Activated CD8-positive, alpha-beta T cell treated with anti-CD3 and anti-CD28 coated beads for 36 hours (primary cell): ENCODE data around the gene CACNA1S. TPM values are rescaled to one million over a fixed set of nuclear protein-coding genes. Genes with fewer than 3 reads are reported as not detected.

Experiments
- ATAC-seq: fragments of 200-7000 bp; cut with Tn5 transposase; one replicate; pipeline ENCODE4 v1.10.0; 2021; ENCODE audit warnings: mild to moderate bottlenecking, moderate library complexity
- CTCF ChIA-PET: fragments of 350-600 bp; sonication (Branson Sonifier 250); formaldehyde crosslinking; loops from one replicate; lab custom pipeline; 2021; ENCODE audit warnings: antibody characterized with exemption; lab: Charles Lee
- POLR2A ChIA-PET: fragments of 350-600 bp; sonication (Branson Sonifier 250); formaldehyde crosslinking; loops from one replicate; lab custom pipeline; 2021; ENCODE audit warnings: antibody characterized with exemption; lab: Charles Lee
- DNase-seq: peaks from one replicate; pipeline ENCODE4 v3.0.0-alpha.2; 2020
- H3K27ac Mint-ChIP-seq: one replicate; pipeline ENCODE4 v1.8.0; 2021; ENCODE audit warnings: mild to moderate bottlenecking, mixed read lengths
- H3K27me3 Mint-ChIP-seq: one replicate; pipeline ENCODE4 v1.8.0; 2021; ENCODE audit warnings: mixed read lengths
- H3K36me3 Mint-ChIP-seq: one replicate; pipeline ENCODE4 v1.8.0; 2021; ENCODE audit warnings: low read depth, mixed read lengths
- H3K4me1 Mint-ChIP-seq: one replicate; pipeline ENCODE4 v1.8.0; 2021; ENCODE audit warnings: low read depth, mixed read lengths
- H3K4me3 Mint-ChIP-seq: one replicate; pipeline ENCODE4 v1.8.0; 2021; ENCODE audit warnings: mild to moderate bottlenecking, moderate library complexity, mixed read lengths
- H3K9me3 Mint-ChIP-seq: one replicate; pipeline ENCODE4 v1.8.0; 2021; ENCODE audit warnings: mixed read lengths
- intact Hi-C: fragments of 100-400 bp; cut with micrococcal nuclease; formaldehyde crosslinking; loops from one replicate; pipeline ENCODE4 v1.10.0; 2022
- total RNA-seq, 2 experiments: library from RNA; stranded (reverse); gene quantifications; one replicate each; pipeline ENCODE4 v1.2.3, GENCODE V29; 2021
- TF ChIP-seq, protein P1 (sequence below): fragments of 200-600 bp; IDR thresholded peaks from one replicate; pipeline ENCODE4 v1.8.0; 2022; ENCODE audit warnings: antibody characterized with exemption, mild to moderate bottlenecking

CACNA1S gene
- total RNA-seq, 2 experiments from 2014 or later: not detected

DNA sequence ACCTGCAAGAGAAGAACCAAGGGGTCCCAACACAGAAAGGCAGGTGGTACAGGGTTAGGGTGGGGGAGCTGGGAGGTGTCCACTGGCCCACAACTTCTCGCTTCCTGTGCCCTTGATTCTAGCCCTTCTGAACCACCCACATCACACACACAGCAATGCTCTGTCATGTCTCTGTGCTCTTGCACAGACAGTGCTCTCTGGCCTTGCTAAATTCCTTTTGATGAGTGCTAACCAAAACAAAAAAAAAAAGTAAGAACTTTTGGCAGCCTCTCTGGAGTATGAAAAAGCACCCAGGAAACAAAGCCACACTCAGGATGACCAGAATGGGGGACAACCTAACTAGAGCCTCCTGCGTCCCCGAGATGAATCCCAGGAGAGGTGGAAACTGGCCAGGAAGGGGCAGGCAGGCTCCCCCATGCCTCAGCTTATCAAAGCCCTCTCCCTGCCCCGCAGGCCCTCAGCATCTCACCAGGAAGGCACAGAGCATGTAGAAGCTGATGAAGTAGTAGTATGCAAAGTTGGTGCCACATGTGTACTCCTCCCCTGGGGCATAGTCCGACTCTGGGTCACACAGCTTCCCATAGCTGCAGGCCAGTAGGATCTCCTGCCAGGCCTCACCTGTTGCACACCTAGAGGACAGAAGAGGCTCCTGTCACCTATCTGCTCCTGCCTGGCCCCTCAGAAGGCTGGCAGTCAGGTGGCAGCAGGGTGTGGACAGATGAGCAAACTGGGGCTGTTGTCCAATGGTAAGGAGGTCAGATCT, 61.5 kb downstream of the CACNA1S start:
- DNase-seq: no peak
- H3K27me3 Mint-ChIP-seq: no peaks in the 10 kb centered on the region
- TF ChIP-seq, protein P1, sequence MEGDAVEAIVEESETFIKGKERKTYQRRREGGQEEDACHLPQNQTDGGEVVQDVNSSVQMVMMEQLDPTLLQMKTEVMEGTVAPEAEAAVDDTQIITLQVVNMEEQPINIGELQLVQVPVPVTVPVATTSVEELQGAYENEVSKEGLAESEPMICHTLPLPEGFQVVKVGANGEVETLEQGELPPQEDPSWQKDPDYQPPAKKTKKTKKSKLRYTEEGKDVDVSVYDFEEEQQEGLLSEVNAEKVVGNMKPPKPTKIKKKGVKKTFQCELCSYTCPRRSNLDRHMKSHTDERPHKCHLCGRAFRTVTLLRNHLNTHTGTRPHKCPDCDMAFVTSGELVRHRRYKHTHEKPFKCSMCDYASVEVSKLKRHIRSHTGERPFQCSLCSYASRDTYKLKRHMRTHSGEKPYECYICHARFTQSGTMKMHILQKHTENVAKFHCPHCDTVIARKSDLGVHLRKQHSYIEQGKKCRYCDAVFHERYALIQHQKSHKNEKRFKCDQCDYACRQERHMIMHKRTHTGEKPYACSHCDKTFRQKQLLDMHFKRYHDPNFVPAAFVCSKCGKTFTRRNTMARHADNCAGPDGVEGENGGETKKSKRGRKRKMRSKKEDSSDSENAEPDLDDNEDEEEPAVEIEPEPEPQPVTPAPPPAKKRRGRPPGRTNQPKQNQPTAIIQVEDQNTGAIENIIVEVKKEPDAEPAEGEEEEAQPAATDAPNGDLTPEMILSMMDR: no peak
- ATAC-seq: no peak
- no peaks in the 10 kb centered on the region for H3K9me3 Mint-ChIP-seq
- H3K27ac Mint-ChIP-seq: no peak overlapping the region
- peaks cover 3% of the 10 kb centered on the region for H3K4me1 Mint-ChIP-seq
- ChIA-PET CTCF (interaction anchor here (0.7 to 18.3 kb wide), 6 partner anchors 8 to 76 kb away, joined by 3 to 363 read pairs (median 4); no protein-coding TSS in a partner anchor), POLR2A (no interaction called here)
- intact Hi-C loops: no loop called here
- H3K4me3 Mint-ChIP-seq: no peak overlapping the region
- H3K36me3 Mint-ChIP-seq: no peaks in the 10 kb centered on the region

DNA sequence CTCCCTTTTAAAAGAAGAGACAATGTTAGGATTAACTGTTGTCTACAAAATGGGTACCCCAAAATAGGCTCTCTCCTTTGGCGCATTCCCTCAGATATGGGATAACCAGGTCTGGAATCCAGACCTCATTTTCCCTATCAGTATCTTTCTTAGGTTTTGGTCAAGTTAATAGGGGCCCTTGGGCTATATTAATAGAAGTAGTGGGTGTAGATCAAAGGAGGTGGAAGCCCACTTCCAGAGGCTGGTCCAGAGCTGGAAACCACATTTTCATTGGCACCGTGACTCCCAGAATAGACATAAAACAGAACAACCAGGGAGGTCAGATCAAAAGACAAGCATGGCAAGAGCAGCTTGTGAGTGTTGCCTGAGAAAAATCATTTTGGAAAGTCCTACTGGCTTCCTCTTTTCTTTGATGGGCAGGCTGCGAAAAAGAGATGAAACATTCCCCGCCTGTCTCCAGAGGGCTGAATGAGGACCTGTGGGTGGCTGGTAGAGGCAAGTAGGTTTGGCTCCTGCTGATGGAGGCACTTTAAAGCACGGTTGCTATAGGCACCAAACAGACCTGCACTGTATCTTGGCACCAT, 62.9 kb downstream of the CACNA1S start:
- Mint-ChIP-seq H3K36me3 (no peaks in the 10 kb centered on the region), H3K4me1 (peaks cover 3% of the 10 kb centered on the region), H3K9me3 (no peaks in the 10 kb centered on the region), H3K27me3 (no peaks in the 10 kb centered on the region), H3K4me3 (no peak overlapping the region), H3K27ac (no peak overlapping the region)
- no peak for ATAC-seq
- no peak for DNase-seq
- ChIA-PET POLR2A (interaction anchor here (0.5 kb wide), 1 partner anchor 379 kb away, joined by 4 read pairs; no protein-coding TSS in a partner anchor), CTCF (interaction anchor here (1.1 to 18.3 kb wide), 3 partner anchors 8 to 75 kb away, joined by 3 to 363 read pairs (median 3); no protein-coding TSS in a partner anchor)
- intact Hi-C loops: no loop called here
- TF ChIP-seq, protein P1: no peak

DNA sequence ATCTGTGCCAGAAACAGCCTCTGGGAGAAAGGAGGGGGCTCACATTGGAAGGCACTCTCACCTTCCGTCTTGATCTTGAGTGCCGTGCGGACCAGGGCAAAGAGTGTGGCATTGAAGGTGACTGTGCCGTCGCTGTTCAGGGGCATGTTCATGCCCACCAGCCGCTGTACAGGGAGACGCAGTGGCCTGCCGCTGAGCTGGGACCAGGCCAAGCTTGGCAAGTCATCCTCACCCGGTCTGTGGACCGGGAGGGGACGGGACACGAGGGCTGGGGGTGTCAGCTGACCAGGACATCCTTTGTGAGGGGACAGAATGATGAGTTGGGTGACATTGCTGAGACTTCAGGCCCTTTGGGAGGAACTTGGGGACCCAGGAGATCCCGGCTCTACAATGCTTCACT, 63.7 kb downstream of the CACNA1S start:
- H3K27me3 Mint-ChIP-seq: no peaks in the 10 kb centered on the region
- no peaks in the 10 kb centered on the region for H3K36me3 Mint-ChIP-seq
- ATAC-seq: no peak
- no peak overlapping the region for H3K27ac Mint-ChIP-seq
- H3K4me1 Mint-ChIP-seq: peaks cover 3% of the 10 kb centered on the region
- no peak overlapping the region for H3K4me3 Mint-ChIP-seq
- H3K9me3 Mint-ChIP-seq: no peaks in the 10 kb centered on the region
- DNase-seq: no peak
- POLR2A ChIA-PET: interaction anchor here (0.9 kb wide), 1 partner anchor 69 kb away, joined by 3 read pairs; no protein-coding TSS in a partner anchor
- CTCF ChIA-PET: interaction anchor here (1.2 to 18.3 kb wide), 4 partner anchors 10 to 74 kb away, joined by 3 to 363 read pairs (median 4); no protein-coding TSS in a partner anchor
- intact Hi-C loops: no loop called here
- TF ChIP-seq, protein P1: no peak

DNA sequence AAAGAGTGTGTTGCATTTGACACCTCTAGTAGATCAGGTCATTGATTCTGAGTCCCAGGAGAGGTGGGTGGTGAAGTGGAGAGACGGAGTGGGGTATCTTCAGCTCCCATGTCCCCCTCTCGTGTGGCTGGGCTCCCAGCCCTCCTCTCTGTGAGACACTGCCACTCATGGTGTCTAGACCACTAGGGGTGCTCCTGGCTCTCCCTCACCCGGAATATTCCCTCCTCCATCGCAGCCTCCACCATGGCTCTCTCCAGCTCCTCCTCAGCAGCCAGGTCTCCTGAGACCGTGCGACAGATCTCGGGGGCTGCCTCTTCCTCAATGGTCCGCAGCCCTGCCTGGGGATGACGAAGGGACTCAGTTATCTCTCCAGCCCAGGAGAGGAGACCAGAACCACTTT, 68.1 kb downstream of the CACNA1S start:
- Mint-ChIP-seq H3K27ac (no peak overlapping the region), H3K4me1 (peaks cover 2% of the 10 kb centered on the region), H3K27me3 (no peaks in the 10 kb centered on the region), H3K36me3 (no peaks in the 10 kb centered on the region), H3K4me3 (no peak overlapping the region), H3K9me3 (no peaks in the 10 kb centered on the region)
- intact Hi-C loops: no loop called here
- TF ChIP-seq, protein P1: no peak
- DNase-seq (no peak), ATAC-seq (no peak)
- CTCF ChIA-PET: interaction anchor here (0.8 to 18.3 kb wide), 6 partner anchors 10 to 192 kb away, joined by 3 to 363 read pairs (median 4); partner anchors contain the start of gene KIF21B
- POLR2A ChIA-PET: interaction anchor here (1.1 kb wide), 1 partner anchor 64 kb away, joined by 5 read pairs; no protein-coding TSS in a partner anchor
